SK-N-SH (cell line): ENCODE results near the gene EIF2S1. TPM values are rescaled to one million over a fixed set of nuclear protein-coding genes. Genes with fewer than 3 reads are reported as not detected.

ENCODE experiments used
- CTCF ChIA-PET: fragments of 300-600, 350-600 bp; formaldehyde crosslinking; extraction: SDS; loops from one replicate; lab custom pipeline; 2021; lab: Yijun Ruan, JAX
- POLR2A ChIA-PET: fragments of 350-600 bp; sonication (Branson Sonifier 250); formaldehyde crosslinking; extraction: SDS; loops from one replicate; lab custom pipeline; 2020; ENCODE audit warnings: antibody characterized with exemption, inconsistent platforms; lab: Yijun Ruan, JAX
- DNase-seq: peaks from one replicate; pipeline ENCODE4 v3.0.0; 2012
- H2AFZ ChIP-seq: fragments of 200-600 bp; sonication (generic); 2 replicates; pipeline ENCODE4 v1.8.1; 2016; ENCODE audit warnings: antibody characterized with exemption, mild to moderate bottlenecking, low read depth
- H3F3A ChIP-seq: fragments of 200-600 bp; sonication (generic); replicated peaks from 2 replicates; pipeline ENCODE3; 2016; ENCODE audit warnings: antibody characterized with exemption, mild to moderate bottlenecking; ENCODE audit not compliant: insufficient read depth
- H3K27ac ChIP-seq, 2 experiments: fragments of 200-500 bp in 1 of 2; fragments of 200-600 bp in 1 of 2; sonication (Bioruptor generic) in 1 of 2; sonication (generic), shearing (Covaris generic) in 1 of 2; 2 replicates each; pipeline versions ENCODE4 v1.5.1 to v1.6.1; 2014 to 2016; ENCODE audit warnings: low read depth in 2 of 2, inconsistent platforms in 1 of 2, low read length in 1 of 2, mild to moderate bottlenecking in 1 of 2, mixed read lengths in 1 of 2
- H3K27me3 ChIP-seq: fragments of 200-600 bp; sonication (generic), shearing (Covaris generic); 2 replicates; pipeline ENCODE4 v1.6.1; 2016; ENCODE audit warnings: mixed run types; ENCODE audit not compliant: insufficient read depth
- H3K36me3 ChIP-seq, 2 experiments: fragments of 200-500 bp in 1 of 2; fragments of 200-600 bp in 1 of 2; sonication (Bioruptor generic) in 1 of 2; sonication (generic) in 1 of 2; replicated peaks in 1 of 2; 2 replicates each; pipeline versions ENCODE3 to v1.5.1; 2014 to 2016; ENCODE audit warnings: low read length in 1 of 2, mild to moderate bottlenecking in 1 of 2; ENCODE audit not compliant: insufficient read depth in 2 of 2, control insufficient read depth in 1 of 2
- H3K4me1 ChIP-seq, 2 experiments: fragments of 200-500 bp in 1 of 2; fragments of 200-600 bp in 1 of 2; sonication (Bioruptor generic) in 1 of 2; sonication (generic), shearing (Covaris generic) in 1 of 2; 2 replicates each; pipeline versions ENCODE4 v1.5.1 to v1.6.1; 2014 to 2016; ENCODE audit warnings: low read depth in 1 of 2, low read length in 1 of 2, mixed run types in 1 of 2; ENCODE audit not compliant: insufficient read depth in 2 of 2, control insufficient read depth in 1 of 2
- H3K4me2 ChIP-seq: fragments of 200-600 bp; sonication (generic), shearing (Covaris generic); 2 replicates; pipeline ENCODE4 v1.6.1; 2017; ENCODE audit warnings: mixed run types
- H3K4me3 ChIP-seq, 2 experiments: fragments of 200-500 bp in 1 of 2; fragments of 200-600 bp in 1 of 2; sonication (Bioruptor generic) in 1 of 2; sonication (generic), shearing (Covaris generic) in 1 of 2; 2 replicates each; pipeline versions ENCODE4 v1.5.1 to v1.8.1; 2014 to 2016; ENCODE audit warnings: low read depth in 2 of 2, inconsistent platforms in 1 of 2, low read length in 1 of 2, mild to moderate bottlenecking in 1 of 2, mixed read lengths in 1 of 2, moderate library complexity in 1 of 2
- H3K79me2 ChIP-seq: fragments of 200-600 bp; sonication (generic); 2 replicates; pipeline ENCODE4 v1.8.1; 2017; ENCODE audit warnings: mild to moderate bottlenecking; ENCODE audit not compliant: insufficient read depth
- H3K9ac ChIP-seq: fragments of 200-600 bp; sonication (generic); 2 replicates; pipeline ENCODE4 v1.6.1; 2017; ENCODE audit warnings: mixed run types
- H3K9me2 ChIP-seq: fragments of 200-600 bp; sonication (generic); 2 replicates; pipeline ENCODE4 v1.6.1; 2017; ENCODE audit warnings: mixed run types
- H3K9me3 ChIP-seq: fragments of 200-600 bp; sonication (generic); 2 replicates; pipeline ENCODE4 v1.6.1; 2017; ENCODE audit warnings: mixed run types, mild to moderate bottlenecking, moderate library complexity
- H4K20me1 ChIP-seq: fragments of 200-600 bp; sonication (generic); 2 replicates; pipeline ENCODE4 v1.6.1; 2017; ENCODE audit warnings: mild to moderate bottlenecking, mixed run types; ENCODE audit not compliant: insufficient read depth
- CHD2 ChIP-seq: fragments of 150-350 bp; IDR thresholded peaks from 2 replicates; pipeline ENCODE4 v1.6.1; 2018; ENCODE audit warnings: low read length; ENCODE audit not compliant: partially characterized antibody
- CTCF ChIP-seq: fragments of 200-600 bp; sonication (generic); IDR thresholded peaks from 2 replicates; pipeline ENCODE4 v1.6.1; 2017; ENCODE audit warnings: antibody characterized with exemption, mild to moderate bottlenecking, moderate library complexity
- ELF1 ChIP-seq: IDR thresholded peaks from 2 replicates; pipeline ENCODE4 v1.4.0; 2012
- FOSL2 ChIP-seq: IDR thresholded peaks from 2 replicates; pipeline ENCODE4 v1.4.0; 2012; ENCODE audit warnings: low read depth, mild to moderate bottlenecking, moderate library complexity, borderline replicate concordance
- FOXJ3 ChIP-seq: sonication (generic); formaldehyde crosslinking; IDR thresholded peaks from 2 replicates; pipeline ENCODE4 v1.5.1; 2020; ENCODE audit warnings: mild to moderate bottlenecking, missing genetic modification reagents
- GABPA ChIP-seq: IDR thresholded peaks from 2 replicates; pipeline ENCODE4 v1.4.0; 2012; ENCODE audit warnings: low read depth, mild to moderate bottlenecking
- GATA2 ChIP-seq: sonication (generic); formaldehyde crosslinking; IDR thresholded peaks from 2 replicates; pipeline ENCODE4 v1.5.0; 2020; ENCODE audit warnings: mild to moderate bottlenecking, missing genetic modification reagents
- IRF3 ChIP-seq: fragments of 150-350 bp; IDR thresholded peaks from 2 replicates; pipeline ENCODE4 v1.6.1; 2016; ENCODE audit warnings: mild to moderate bottlenecking, low read depth, low read length
- MAX ChIP-seq: IDR thresholded peaks from 2 replicates; pipeline ENCODE4 v1.4.0; 2012; ENCODE audit warnings: low read depth
- MXI1 ChIP-seq: IDR thresholded peaks from 2 replicates; pipeline ENCODE4 v1.6.1; 2012; ENCODE audit warnings: mild to moderate bottlenecking, low read depth, low read length, improper control_type of control experiment
- NFIC ChIP-seq: IDR thresholded peaks from 2 replicates; pipeline ENCODE4 v1.4.0; 2012; ENCODE audit warnings: borderline replicate concordance
- NRF1 ChIP-seq: IDR thresholded peaks from 2 replicates; pipeline ENCODE4 v1.6.1; 2012; ENCODE audit warnings: low read depth, mild to moderate bottlenecking, low read length
- PBX3 ChIP-seq: IDR thresholded peaks from 2 replicates; pipeline ENCODE4; 2012
- POLR2AphosphoS5 ChIP-seq: IDR thresholded peaks from 2 replicates; pipeline ENCODE4 v1.6.1; 2012; ENCODE audit warnings: low read depth, low read length
- RCOR1 ChIP-seq: fragments of 150-350 bp; IDR thresholded peaks from 2 replicates; pipeline ENCODE4 v1.6.1; 2017; ENCODE audit warnings: antibody characterized with exemption, low read length
- TAF1 ChIP-seq: IDR thresholded peaks from 2 replicates; pipeline ENCODE4 v1.6.1; 2012; ENCODE audit warnings: low read depth, mild to moderate bottlenecking, low read length, moderate library complexity, borderline replicate concordance
- ZBTB33 ChIP-seq: IDR thresholded peaks from 2 replicates; pipeline ENCODE4 v1.4.0; 2012; ENCODE audit warnings: low read depth, borderline replicate concordance
- WGBS: methylation state at CpG from one replicate; pipeline ENCODE4 v1.1.6; 2017; ENCODE audit warnings: low lambda C conversion rate; 5-methylcytosine and 5-hydroxymethylcytosine counted together
- polyA plus RNA-seq, 3 experiments: library from polyadenylated mRNA; depleted of rRNA; stranded (reverse); fragments of >200 nt; gene quantifications; 2 replicates each; pipeline ENCODE4 v1.2.3, GENCODE V29; 2012

EIF2S1 gene
- polyA plus RNA-seq, 1 of the 3 experiments (the other 2 are of a cell fraction): 57.2 TPM

- Histone ChIP-seq H2AFZ (peak overlapping the region; percentile 8; the same call in 1 of the 2 replicates), H3K79me2 (no peaks in the 10 kb centered on the region), H3K27me3 (no peaks in the 10 kb centered on the region), H3K9me3 (no peaks in the 10 kb centered on the region), H3K4me1 (0 out of 4 replicates have a peak, but pooled peaks cover 0 to 10% of the 10 kb centered on the region in 2 experiments), H3K4me3 (no peak overlapping the region), H3K4me2 (no peak overlapping the region), H3K9me2 (no peaks in the 10 kb centered on the region), H3K9ac (no peak overlapping the region), H3F3A (peaks cover 12% of the 10 kb centered on the region), H3K36me3 (no peaks in the 10 kb centered on the region), H4K20me1 (no peaks in the 10 kb centered on the region), H3K27ac (no peak overlapping the region)
- ChIA-PET POLR2A (no interaction called here), CTCF (interaction anchor here (1.2 to 1.7 kb wide), 3 partner anchors 8 to 153 kb away, joined by 3 to 11 read pairs (median 7); no protein-coding TSS in a partner anchor)
- no peak for DNase-seq
- WGBS: 67% methylated on average over 9 of the region's 11 CpGs
- TF ChIP-seq POLR2AphosphoS5: no peak
- TF ChIP-seq ELF1: no peak
- no peak for TF ChIP-seq MAX
- no peak for TF ChIP-seq ZBTB33
- no peak for TF ChIP-seq GATA2
- TF ChIP-seq FOXJ3 (CRISPR knock-in tag): no peak
- TF ChIP-seq CHD2: no peak
- TF ChIP-seq NFIC: no peak
- no peak for TF ChIP-seq GABPA
- no peak for TF ChIP-seq TAF1
- no peak for TF ChIP-seq IRF3
- no peak for TF ChIP-seq CTCF
- TF ChIP-seq RCOR1: no peak
- no peak for TF ChIP-seq PBX3
- no peak for TF ChIP-seq NRF1
- TF ChIP-seq FOSL2: no peak
- no peak for TF ChIP-seq MXI1
Observed at GRCh38 chr14:67418401-67419191, 58.5 kb downstream of the EIF2S1 start.
